Activated B cell treated with CpG ODN at 0.5 μM for 24 hours (primary cell): Measurements from ENCODE around the gene HSPE1. TPM values are rescaled to one million over a fixed set of nuclear protein-coding genes. Genes with fewer than 3 reads are reported as not detected.

Source experiments
- ATAC-seq: fragments of 200-7000 bp; cut with Tn5 transposase; one replicate; pipeline ENCODE4 v1.10.0; 2021; ENCODE audit warnings: low read depth, mild to moderate bottlenecking, moderate library complexity
- CTCF ChIA-PET: fragments of 350-600 bp; sonication (Branson Sonifier 250); formaldehyde crosslinking; loops from one replicate; lab custom pipeline; 2021; ENCODE audit warnings: antibody characterized with exemption; lab: Charles Lee
- POLR2A ChIA-PET: fragments of 350-600 bp; sonication (Branson Sonifier 250); formaldehyde crosslinking; loops from one replicate; lab custom pipeline; 2021; ENCODE audit warnings: antibody characterized with exemption; lab: Charles Lee
- DNase-seq: peaks from one replicate; pipeline ENCODE4 v3.0.0; 2022
- H3K27ac Mint-ChIP-seq: one replicate; pipeline ENCODE4 v1.8.0; 2020; ENCODE audit warnings: mixed read lengths
- H3K27me3 Mint-ChIP-seq: one replicate; pipeline ENCODE4 v1.8.0; 2021; ENCODE audit warnings: mixed read lengths
- H3K36me3 Mint-ChIP-seq: one replicate; pipeline ENCODE4 v1.8.0; 2021; ENCODE audit warnings: low read depth, mixed read lengths
- H3K4me1 Mint-ChIP-seq: one replicate; pipeline ENCODE4 v1.8.0; 2021; ENCODE audit warnings: mixed read lengths
- H3K4me3 Mint-ChIP-seq: one replicate; pipeline ENCODE4 v1.8.0; 2020; ENCODE audit warnings: mild to moderate bottlenecking, mixed read lengths
- H3K9me3 Mint-ChIP-seq: one replicate; pipeline ENCODE4 v1.8.0; 2020; ENCODE audit warnings: mixed read lengths
- CTCF ChIP-seq: fragments of 200-600 bp; IDR thresholded peaks from one replicate; pipeline ENCODE4 v1.8.0; 2022; ENCODE audit warnings: antibody characterized with exemption, mild to moderate bottlenecking
- intact Hi-C: fragments of 100-400 bp; cut with micrococcal nuclease; formaldehyde crosslinking; loops from one replicate; pipeline ENCODE4 v1.15.1; 2024
- total RNA-seq: library from RNA; stranded (reverse); gene quantifications from 2 replicates; pipeline ENCODE4 v1.2.3, GENCODE V29; 2022

The HSPE1 gene
- total RNA-seq, 1 donor from 2014 or later = 108 TPM

GRCh38 chr2:197516393-197516761, 16.2 kb downstream of the HSPE1 start:
- TF ChIP-seq CTCF = no peak
- H3K4me3 Mint-ChIP-seq = peak overlapping the region; percentile 96
- H3K27me3 Mint-ChIP-seq = no peaks in the 10 kb centered on the region
- intact Hi-C loops = loop anchor here (2.0 to 10.0 kb wide), 3 partner anchors 18 to 1862 kb away; partner anchors contain the start of genes CCDC150 and SLC39A10
- ATAC-seq (no peak), DNase-seq (no peak)
- POLR2A ChIA-PET = interaction anchor here (0.7 to 5.7 kb wide), 9 partner anchors 10 to 716 kb away, joined by 3 to 173 read pairs (median 7); partner anchors contain the start of genes COQ10B, GTF3C3, HSPD1 and HSPE1
- CTCF ChIA-PET = no interaction called here
- peak overlapping the region; percentile 95 for H3K27ac Mint-ChIP-seq
- peaks cover 8% of the 10 kb centered on the region for H3K9me3 Mint-ChIP-seq
- H3K4me1 Mint-ChIP-seq = peaks cover 33% of the 10 kb centered on the region
- H3K36me3 Mint-ChIP-seq = peaks cover 23% of the 10 kb centered on the region

GRCh38 chr2:197517150-197517549, 17.0 kb downstream of the HSPE1 start:
- ATAC-seq (no peak), DNase-seq (no peak)
- POLR2A ChIA-PET = interaction anchor here (2.6 to 5.7 kb wide), 4 partner anchors 11 to 82 kb away, joined by 20 to 173 read pairs (median 28); partner anchors contain the start of genes COQ10B, HSPD1, HSPE1 and SF3B1
- H3K27ac Mint-ChIP-seq = no peak overlapping the region
- H3K36me3 Mint-ChIP-seq = peaks cover 26% of the 10 kb centered on the region
- no peak for TF ChIP-seq CTCF
- H3K4me1 Mint-ChIP-seq = peaks cover 33% of the 10 kb centered on the region
- H3K9me3 Mint-ChIP-seq = peaks cover 8% of the 10 kb centered on the region
- no peaks in the 10 kb centered on the region for H3K27me3 Mint-ChIP-seq
- CTCF ChIA-PET = no interaction called here
- intact Hi-C loops = loop anchor here (2.0 to 10.0 kb wide), 3 partner anchors 18 to 1862 kb away; partner anchors contain the start of genes CCDC150 and SLC39A10
- H3K4me3 Mint-ChIP-seq = peak overlapping the region; percentile 96

DNA sequence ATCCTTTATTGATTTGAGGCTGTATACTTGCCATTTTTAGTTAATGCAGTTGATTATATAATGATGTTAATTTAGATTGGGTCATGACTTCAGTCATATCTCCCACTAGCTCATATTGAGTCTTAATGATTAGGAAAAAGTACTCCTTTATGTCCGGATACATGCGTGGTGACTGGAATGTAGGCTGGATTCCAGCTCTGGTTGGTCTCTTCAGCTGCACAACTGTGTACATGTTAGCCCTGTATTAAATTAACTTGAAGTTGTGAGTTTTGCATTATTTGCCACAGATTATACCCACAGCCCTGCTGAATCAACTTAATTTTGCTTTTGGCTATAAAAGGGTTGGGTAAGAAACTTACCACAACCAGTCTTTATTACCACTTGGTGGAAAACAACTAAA, 38.2 kb downstream of the HSPE1 start:
- no peak overlapping the region for H3K27ac Mint-ChIP-seq
- ChIA-PET POLR2A (no interaction called here), CTCF (no interaction called here)
- H3K36me3 Mint-ChIP-seq = peaks cover 83% of the 10 kb centered on the region
- no peak overlapping the region for H3K4me3 Mint-ChIP-seq
- intact Hi-C loops = no loop called here
- ATAC-seq = no peak
- TF ChIP-seq CTCF = no peak
- no peaks in the 10 kb centered on the region for H3K27me3 Mint-ChIP-seq
- peaks cover 14% of the 10 kb centered on the region for H3K4me1 Mint-ChIP-seq
- H3K9me3 Mint-ChIP-seq = no peaks in the 10 kb centered on the region
- DNase-seq = no peak

- H3K4me3 Mint-ChIP-seq = no peak overlapping the region
- peaks cover 85% of the 10 kb centered on the region for H3K36me3 Mint-ChIP-seq
Measured at GRCh38 chr2:197539734-197540133, 39.6 kb downstream of the HSPE1 start.

GRCh38 chr2:197543206-197543605, 43.0 kb downstream of the HSPE1 start:
- intact Hi-C loops = no loop called here
- DNase-seq = no peak
- H3K36me3 Mint-ChIP-seq = peaks cover 76% of the 10 kb centered on the region

More at GRCh38 chr2:197539734-197540133, 39.6 kb downstream of the HSPE1 start:
- ChIA-PET CTCF (no interaction called here), POLR2A (no interaction called here)
- no peak overlapping the region for H3K27ac Mint-ChIP-seq
- peaks cover 5% of the 10 kb centered on the region for H3K4me1 Mint-ChIP-seq
- no peak for TF ChIP-seq CTCF
- H3K27me3 Mint-ChIP-seq = no peaks in the 10 kb centered on the region
- ATAC-seq (no peak), DNase-seq (no peak)
- H3K9me3 Mint-ChIP-seq = no peaks in the 10 kb centered on the region
- intact Hi-C loops = no loop called here

More at GRCh38 chr2:197543206-197543605, 43.0 kb downstream of the HSPE1 start:
- POLR2A ChIA-PET = no interaction called here
- H3K27ac Mint-ChIP-seq = no peak overlapping the region
- CTCF ChIA-PET = no interaction called here
- H3K4me1 Mint-ChIP-seq = peaks cover 2% of the 10 kb centered on the region
- TF ChIP-seq CTCF = no peak
- H3K4me3 Mint-ChIP-seq = no peak overlapping the region
- ATAC-seq = no peak
- no peaks in the 10 kb centered on the region for H3K27me3 Mint-ChIP-seq
- no peaks in the 10 kb centered on the region for H3K9me3 Mint-ChIP-seq
